ENCODE data around the gene TTLL1.

DNA sequence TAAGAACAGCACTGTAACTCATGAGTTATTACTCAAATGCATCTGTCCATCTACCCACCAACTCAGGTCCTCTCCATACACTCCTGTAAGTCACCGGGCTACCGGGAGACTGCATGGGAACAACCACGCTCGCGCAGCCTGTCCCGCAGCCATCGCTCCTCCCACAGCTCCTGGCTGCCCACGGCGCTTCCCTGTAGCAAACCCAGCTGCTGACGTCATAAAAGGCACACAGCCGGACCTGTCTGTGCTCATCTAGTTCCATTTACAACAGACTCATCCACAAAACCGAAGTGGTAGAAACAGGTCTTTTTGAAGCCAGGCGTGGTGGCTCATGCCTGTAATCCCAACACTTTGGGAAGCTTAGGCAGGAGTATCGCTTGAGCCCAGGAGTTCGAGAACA lies 50.9 kb downstream of the TTLL1 start:
- TF ChIP-seq EZH2 (IDR thresholded peaks at IDR 0.05; ENCODE audit: borderline replicate concordance, low read length) (no peak), CTCF (conservative IDR thresholded peaks at IDR 0.05 in 1 of 2, IDR thresholded peaks at IDR 0.05 in 1 of 2; ENCODE audit: extremely low read depth in 1 of 2, insufficient read depth in 1 of 2, low read depth in 1 of 2, low read length in 2 of 2) (no peak)
